H1 (cell line): Measurements from ENCODE around the gene OBSL1. TPM values are rescaled to one million over a fixed set of nuclear protein-coding genes. Genes with fewer than 3 reads are reported as not detected.

ENCODE experiments used
- ASH2L ChIP-seq: fragments of 200-600, 300-600 bp; sonication (generic); IDR thresholded peaks from one replicate; pipeline ENCODE4 v1.7.1; 2017; ENCODE audit warnings: low read length
- CBX8 ChIP-seq: fragments of 300-800, 300-1000 bp; sonication (generic); IDR thresholded peaks from 2 replicates; pipeline ENCODE4 v1.7.1; 2016; ENCODE audit warnings: low read depth, low read length, borderline replicate concordance
- CREB1 ChIP-seq: IDR thresholded peaks from 2 replicates; pipeline ENCODE4 v1.6.1; 2012; ENCODE audit warnings: inconsistent platforms
- CTCF ChIP-seq, 3 experiments: IDR thresholded peaks; 1 replicate in 2 of 3; 2 replicates in 1 of 3; pipeline versions ENCODE4 v1.5.1 to v1.6.1; 2011; ENCODE audit warnings: low read length in 3 of 3, mild to moderate bottlenecking in 3 of 3, inconsistent platforms in 2 of 3, low read depth in 1 of 3, moderate library complexity in 1 of 3; ENCODE audit not compliant: insufficient read depth in 1 of 3; ENCODE audit errors: control extremely low read depth in 1 of 3
- FOSL1 ChIP-seq: IDR thresholded peaks from 2 replicates; pipeline ENCODE4 v1.6.1; 2011; ENCODE audit warnings: mild to moderate bottlenecking, low read depth, low read length, moderate library complexity; ENCODE audit not compliant: insufficient read depth
- GABPA ChIP-seq: IDR thresholded peaks from 2 replicates; pipeline ENCODE4 v1.6.1; 2011; ENCODE audit warnings: mild to moderate bottlenecking, low read length, moderate library complexity, borderline replicate concordance; ENCODE audit not compliant: insufficient read depth
- JUN ChIP-seq: IDR thresholded peaks from 2 replicates; pipeline ENCODE4 v1.6.1; 2011; ENCODE audit warnings: low read depth, mild to moderate bottlenecking, improper control_type of control experiment, low read length
- MAX ChIP-seq: IDR thresholded peaks from 2 replicates; pipeline ENCODE4 v1.6.1; 2012; ENCODE audit warnings: inconsistent platforms
- NANOG ChIP-seq: IDR thresholded peaks from 2 replicates; pipeline ENCODE4 v1.6.1; 2011; ENCODE audit warnings: low read length, low read depth, mild to moderate bottlenecking, inconsistent platforms; ENCODE audit not compliant: insufficient read depth, poor library complexity, severe bottlenecking
- POLR2A ChIP-seq, 2 experiments: IDR thresholded peaks; 1 replicate in 1 of 2; 2 replicates in 1 of 2; pipeline ENCODE4 v1.6.1; 2011; ENCODE audit warnings: low read depth in 2 of 2, low read length in 2 of 2, mild to moderate bottlenecking in 2 of 2; ENCODE audit errors: control extremely low read depth in 1 of 2
- RFX5 ChIP-seq: IDR thresholded peaks from 2 replicates; pipeline ENCODE4 v1.6.1; 2011; ENCODE audit warnings: low read depth, low read length, improper control_type of control experiment, borderline replicate concordance
- SP4 ChIP-seq: IDR thresholded peaks from 2 replicates; pipeline ENCODE4 v1.6.1; 2012; ENCODE audit warnings: low read length, inconsistent platforms
- TAF7 ChIP-seq: optimal IDR thresholded peaks from 2 replicates; pipeline ENCODE3; 2011; ENCODE audit warnings: low read depth, mild to moderate bottlenecking, inconsistent platforms, low read length, moderate library complexity, borderline replicate concordance
- ZNF274 ChIP-seq: IDR thresholded peaks from 2 replicates; pipeline ENCODE4 v1.7.0; 2012; ENCODE audit warnings: low read length, borderline replicate concordance; ENCODE audit errors: extremely low read depth
- polyA plus RNA-seq, 7 experiments: library from polyadenylated mRNA; depleted of rRNA in 3 of 7; stranded (reverse) in 5 of 7; unstranded in 2 of 7; fragments of >200 nt in 5 of 7; fragments of 200-250 nt in 2 of 7; gene quantifications; 1 replicate in 5 of 7; 2 replicates in 1 of 7; 4 replicates in 1 of 7; pipeline versions ENCODE4 v1.2.1 to v1.2.3, GENCODE V29; 2011 to 2013; ENCODE audit warnings: missing spikeins in 2 of 7, mixed read lengths in 2 of 7
- total RNA-seq: library from RNA; stranded (reverse); fragmentation: NEBNext Ultra II Directional; extraction: Animal tissue kit (Norgen Biotek cat#: 25700); gene quantifications from 2 replicates; pipeline ENCODE4 v1.2.1, GENCODE V29; 2021

The OBSL1 gene
- total and polyA plus RNA-seq, 2 of the 8 experiments (the other 6 are each of a cell fraction or from before 2014, with no cell fraction given) = 116 to 127 TPM

GRCh38 chr2:219509780-219510511 lies 61.4 kb downstream of the OBSL1 start (continued):
- TF ChIP-seq RFX5 (no peak), MAX (peak; percentile 21; the same call in 1 of the 2 replicates), ZNF274 (no peak), GABPA (no peak), JUN (no peak), ASH2L (peak; percentile 33), CREB1 (no peak), TAF7 (no peak), CBX8 (no peak), FOSL1 (no peak), POLR2A (IDR thresholded peaks at IDR 0.05; ENCODE audit: control extremely low read depth in 1 of 2, low read depth in 2 of 2, low read length in 2 of 2) (no peak), CTCF (IDR thresholded peaks at IDR 0.05; ENCODE audit: control extremely low read depth in 1 of 3, insufficient read depth in 1 of 3, low read depth in 1 of 3, low read length in 3 of 3) (peak in 2 of 3 experiments; percentile 70 to 89; a peak in 3 of 4 replicates), SP4 (no peak), NANOG (peak; percentile 48)
- TF ChIP-seq, all 59 proteins: peak for 8
